MV-4-11 (cell line): ENCODE measurements around the gene PACSIN2.
A peak's percentile ranks its signal among the peaks of the same experiment; 100 is the strongest.

Experiments used
- DNase-seq: peaks from one replicate; lab custom pipeline; 2025; lab: John Stamatoyannopoulos, UW

The PACSIN2 gene

DNA sequence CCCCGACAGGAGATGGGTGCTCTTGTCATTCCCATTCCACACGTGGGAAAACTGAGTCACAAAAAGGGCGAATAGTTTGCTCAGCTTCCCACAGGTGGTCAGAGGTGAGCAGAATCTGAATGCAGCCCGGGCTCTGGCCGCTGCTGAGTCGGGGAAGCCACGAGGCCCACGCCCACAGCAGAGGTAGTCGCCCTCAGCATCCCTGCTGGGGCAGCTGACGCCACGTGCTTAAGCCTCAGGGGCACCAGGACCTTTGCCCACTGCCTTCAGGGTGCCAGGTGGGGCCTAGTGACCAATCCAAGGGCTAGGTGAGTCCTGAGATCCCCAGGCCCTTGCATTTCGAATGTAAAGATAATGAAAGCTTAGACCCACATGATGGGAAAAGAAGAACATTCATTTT lies 133.7 kb downstream of the PACSIN2 start:
- no peak for DNase-seq

DNA sequence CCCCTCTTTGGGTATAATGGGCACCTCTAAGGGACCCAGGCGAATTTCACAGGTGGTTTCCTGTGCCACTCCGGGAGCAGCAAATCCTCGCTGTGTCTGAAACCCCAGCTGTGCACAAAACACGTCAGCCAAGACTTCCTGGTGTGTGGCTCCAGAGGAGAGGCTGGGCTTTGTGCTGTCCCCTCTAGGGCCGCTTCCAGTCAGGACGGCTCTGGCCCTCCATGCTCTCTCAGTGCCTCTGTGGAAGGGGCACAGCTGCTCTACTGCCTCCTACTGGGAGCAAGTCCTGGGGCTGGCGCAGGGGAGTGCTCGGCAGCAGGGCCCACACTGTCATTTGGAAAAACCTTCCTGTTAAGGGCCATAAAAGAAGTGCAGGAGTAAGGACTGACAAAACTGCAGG lies 134.1 kb downstream of the PACSIN2 start:
- DNase-seq = no peak

GRCh38 chr22:42879371-42880021 lies 135.5 kb downstream of the PACSIN2 start:
- no peak for DNase-seq

DNA sequence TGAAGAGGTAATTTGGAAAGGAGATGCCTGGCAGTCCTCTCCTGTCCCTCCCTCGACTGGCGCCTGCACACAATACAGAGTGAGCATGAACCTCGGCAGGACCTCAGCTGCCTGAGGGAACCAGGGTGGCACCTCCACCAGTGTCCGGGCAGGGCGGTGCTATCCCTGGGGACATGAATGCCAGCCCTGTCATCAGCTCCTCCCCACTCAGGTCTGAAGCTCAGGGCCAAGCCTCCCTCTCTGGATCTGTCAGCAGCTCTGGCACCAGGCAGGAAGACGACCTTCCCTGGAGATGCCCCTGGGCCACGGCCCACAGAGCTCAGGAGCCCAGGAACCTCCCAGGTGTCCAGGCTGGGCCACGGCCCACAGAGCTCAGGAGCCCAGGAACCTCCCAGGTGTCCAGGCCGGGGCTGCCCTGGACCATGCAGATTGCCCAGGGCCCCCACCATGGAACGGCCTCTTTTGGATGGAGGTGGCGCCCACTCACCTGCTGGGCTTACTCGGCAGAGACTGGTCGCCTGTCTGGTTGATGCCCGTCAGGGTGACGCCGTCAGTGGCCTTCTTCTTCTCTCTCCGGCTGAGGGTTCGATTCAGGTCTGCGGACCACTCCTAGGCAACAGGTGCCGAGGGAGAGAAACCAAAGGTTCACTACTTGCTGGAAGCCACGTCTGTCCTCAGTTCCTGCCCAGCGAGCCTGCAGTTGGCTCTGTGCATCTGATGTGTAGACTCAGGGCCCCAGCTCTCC lies 136.2 kb downstream of the PACSIN2 start:
- DNase-seq = no peak

- DNase-seq = no peak
Measured at GRCh38 chr22:42877597-42878340, 137.2 kb downstream of the PACSIN2 start.

GRCh38 chr22:42877158-42877557 lies 137.8 kb downstream of the PACSIN2 start:
- DNase-seq = no peak

DNA sequence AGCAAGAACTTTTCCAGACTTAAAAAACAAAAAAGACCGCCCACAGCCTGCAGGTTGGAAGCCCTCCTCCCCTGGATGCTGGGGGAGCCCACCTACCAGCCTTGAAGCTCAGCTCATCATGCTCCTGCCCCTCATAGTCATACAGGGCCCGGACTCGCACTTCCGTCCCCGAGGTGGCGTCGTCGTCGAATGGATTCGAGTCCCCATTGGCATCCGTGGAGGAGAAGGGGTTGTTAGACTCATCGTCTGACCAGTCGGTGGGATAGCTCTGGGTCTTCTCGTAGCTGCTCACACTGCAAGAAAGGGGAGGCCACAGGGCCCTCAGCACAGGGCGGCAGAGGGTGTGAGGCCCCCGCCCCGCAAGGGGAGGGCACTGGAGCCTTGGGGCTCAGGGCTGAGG lies 138.9 kb downstream of the PACSIN2 start:
- DNase-seq = no peak

- no peak for DNase-seq
Measured at GRCh38 chr22:42874010-42874409, 140.9 kb downstream of the PACSIN2 start.

- no peak for DNase-seq
Measured at GRCh38 chr22:42873356-42873755, 141.6 kb downstream of the PACSIN2 start.

DNA sequence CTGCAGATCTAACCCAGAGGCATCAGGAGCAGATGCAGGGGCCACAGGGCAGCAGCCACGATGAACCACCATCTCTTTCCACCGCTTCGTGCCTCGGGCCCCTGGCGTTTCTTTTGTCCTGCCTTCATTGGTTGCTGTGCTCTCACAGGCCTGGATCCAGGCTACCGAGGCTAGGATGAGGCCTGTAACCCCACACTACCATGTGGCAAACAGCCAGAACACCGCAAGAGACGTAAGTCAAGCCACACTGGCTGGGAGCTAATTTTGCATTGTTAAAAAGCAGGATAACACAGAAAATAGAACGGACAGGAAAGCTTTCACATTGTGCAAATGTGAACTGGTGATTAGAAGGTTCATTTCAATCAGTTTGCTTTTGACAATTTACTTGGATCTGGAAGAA lies 142.1 kb downstream of the PACSIN2 start:
- DNase-seq = no peak

DNA sequence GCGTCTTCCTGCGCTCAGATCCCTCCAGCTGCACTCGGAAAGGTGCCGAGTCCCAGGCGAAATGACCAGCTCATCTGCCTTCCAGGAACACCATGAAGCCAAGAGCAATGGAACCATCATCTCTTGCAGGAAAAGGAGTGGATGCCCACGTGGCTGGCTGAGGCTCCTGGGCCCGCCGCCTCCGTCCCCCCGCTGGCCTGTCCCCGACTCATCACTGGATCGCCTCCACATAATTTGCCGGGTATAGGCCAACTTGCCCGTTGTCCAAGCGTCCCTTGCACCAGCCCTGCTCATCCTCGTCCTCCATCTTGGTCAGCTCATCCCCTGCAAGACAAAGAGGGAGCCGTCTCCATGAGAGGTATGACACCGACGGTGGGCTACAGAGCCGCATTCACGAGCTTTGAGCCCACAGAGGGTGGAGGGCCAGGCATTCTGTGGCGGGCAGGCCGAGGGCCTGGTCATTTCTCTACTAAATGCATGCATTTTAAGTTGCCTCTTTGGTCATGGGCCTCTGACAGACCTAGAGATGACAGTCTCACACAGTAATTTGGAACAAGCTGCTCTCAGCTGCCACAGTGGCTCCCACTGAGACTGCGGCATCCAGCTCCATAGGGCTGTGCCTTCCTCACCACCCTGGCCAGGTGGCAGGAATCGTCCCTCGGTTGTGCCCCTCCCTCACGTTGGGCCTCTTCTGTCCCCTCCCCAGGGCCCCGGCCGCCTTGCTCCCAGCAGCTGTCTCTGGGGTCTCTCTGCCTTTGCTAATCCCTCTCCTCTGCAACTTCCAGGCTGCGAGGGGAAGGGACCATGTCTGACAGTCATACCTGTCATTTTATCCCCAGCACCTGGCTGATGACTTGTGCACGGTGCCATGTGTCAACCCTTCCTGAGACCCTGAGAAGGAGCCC lies 143.6 kb downstream of the PACSIN2 start:
- no peak for DNase-seq

- no peak for DNase-seq
Measured at GRCh38 chr22:42869888-42870480, 145.0 kb downstream of the PACSIN2 start.

GRCh38 chr22:42869463-42869862 lies 145.5 kb downstream of the PACSIN2 start:
- no peak for DNase-seq

- DNase-seq = no peak
Measured at GRCh38 chr22:42868751-42869251, 146.1 kb downstream of the PACSIN2 start.

- DNase-seq = no peak
Measured at GRCh38 chr22:42866100-42866499, 148.8 kb downstream of the PACSIN2 start.

- DNase-seq = no peak
Measured at GRCh38 chr22:42865536-42865935, 149.4 kb downstream of the PACSIN2 start.

GRCh38 chr22:42863349-42863961 lies 151.5 kb downstream of the PACSIN2 start:
- peak; percentile 81 for DNase-seq

- no peak for DNase-seq
Measured at GRCh38 chr22:42862045-42862734, 152.8 kb downstream of the PACSIN2 start.

DNA sequence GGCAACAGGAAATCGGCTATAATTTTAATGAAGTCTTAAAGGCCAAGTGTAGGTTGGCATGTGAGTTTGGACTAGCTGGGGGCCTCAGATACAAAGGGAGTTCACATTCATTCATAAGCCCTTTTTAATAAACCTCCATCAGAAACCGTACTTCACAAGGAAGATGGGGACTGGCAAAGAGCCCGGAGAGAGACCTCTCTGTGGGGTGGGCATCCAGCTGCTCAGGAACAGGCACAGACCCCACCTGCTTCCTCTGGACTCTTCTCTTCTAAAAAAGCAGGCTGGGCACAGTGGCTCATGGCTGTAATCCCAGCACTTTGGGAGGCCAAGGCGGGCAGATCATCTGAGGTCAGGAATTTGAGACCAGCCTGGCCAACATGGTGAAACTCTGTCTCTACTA lies 154.0 kb downstream of the PACSIN2 start:
- DNase-seq = no peak

- no peak for DNase-seq
Measured at GRCh38 chr22:42857845-42858481, 157.0 kb downstream of the PACSIN2 start.
